GM10266 (cell line): ENCODE results near the gene FURIN.

Experiments
- DNase-seq: peaks from one replicate; pipeline ENCODE4 v3.0.0; 2012; ENCODE audit errors: extremely low spot score
- TF ChIP-seq, protein P1 (sequence below): IDR thresholded peaks from 2 replicates; pipeline ENCODE4 v1.5.1; 2012; ENCODE audit warnings: mild to moderate bottlenecking, low read depth; ENCODE audit not compliant: control insufficient read depth, insufficient read depth; ENCODE audit errors: missing control alignments

Gene FURIN

DNA sequence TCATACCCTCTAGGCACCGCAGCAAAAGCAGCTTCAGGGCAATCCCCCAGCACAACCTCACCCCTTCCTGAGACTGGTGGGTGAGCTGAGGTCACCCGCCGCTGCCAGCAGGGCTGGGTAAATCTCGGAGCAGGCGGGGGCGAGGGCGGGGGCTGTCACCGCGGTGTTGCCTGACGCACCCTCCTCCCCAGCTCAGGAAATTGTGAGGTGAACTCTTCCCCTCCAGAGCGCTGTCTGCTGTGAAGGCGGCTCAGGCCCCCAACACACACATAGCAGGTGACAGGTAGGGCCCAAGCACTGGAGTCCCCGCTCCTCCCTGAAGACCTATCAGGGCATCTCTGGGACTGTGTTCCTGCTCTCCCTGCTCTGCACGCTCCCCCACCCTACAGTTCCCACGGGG is 30.2 kb upstream of the FURIN start:
- TF ChIP-seq, protein P1, sequence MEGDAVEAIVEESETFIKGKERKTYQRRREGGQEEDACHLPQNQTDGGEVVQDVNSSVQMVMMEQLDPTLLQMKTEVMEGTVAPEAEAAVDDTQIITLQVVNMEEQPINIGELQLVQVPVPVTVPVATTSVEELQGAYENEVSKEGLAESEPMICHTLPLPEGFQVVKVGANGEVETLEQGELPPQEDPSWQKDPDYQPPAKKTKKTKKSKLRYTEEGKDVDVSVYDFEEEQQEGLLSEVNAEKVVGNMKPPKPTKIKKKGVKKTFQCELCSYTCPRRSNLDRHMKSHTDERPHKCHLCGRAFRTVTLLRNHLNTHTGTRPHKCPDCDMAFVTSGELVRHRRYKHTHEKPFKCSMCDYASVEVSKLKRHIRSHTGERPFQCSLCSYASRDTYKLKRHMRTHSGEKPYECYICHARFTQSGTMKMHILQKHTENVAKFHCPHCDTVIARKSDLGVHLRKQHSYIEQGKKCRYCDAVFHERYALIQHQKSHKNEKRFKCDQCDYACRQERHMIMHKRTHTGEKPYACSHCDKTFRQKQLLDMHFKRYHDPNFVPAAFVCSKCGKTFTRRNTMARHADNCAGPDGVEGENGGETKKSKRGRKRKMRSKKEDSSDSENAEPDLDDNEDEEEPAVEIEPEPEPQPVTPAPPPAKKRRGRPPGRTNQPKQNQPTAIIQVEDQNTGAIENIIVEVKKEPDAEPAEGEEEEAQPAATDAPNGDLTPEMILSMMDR, result no peak

DNA sequence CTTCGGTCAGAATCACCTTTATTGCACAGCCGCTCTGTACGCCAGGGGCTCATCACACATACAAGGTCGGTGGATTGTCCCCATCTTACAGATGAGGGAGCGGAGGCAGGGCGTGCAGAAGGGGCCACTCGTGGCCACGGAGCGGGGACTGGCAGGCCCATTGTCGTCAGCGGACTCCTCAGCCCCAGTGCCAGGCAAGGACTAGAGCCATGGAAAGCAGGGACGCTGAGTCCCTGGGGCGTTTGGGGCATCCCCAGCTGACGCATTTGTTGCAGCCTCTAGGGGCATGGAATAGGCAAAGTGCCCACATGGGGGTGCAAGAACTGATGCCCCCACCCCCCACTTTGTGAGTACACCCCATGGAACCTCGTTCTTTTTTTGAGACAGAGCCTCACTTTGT is 29.8 kb upstream of the FURIN start:
- TF ChIP-seq, protein P1, result no peak
- DNase-seq, result no peak

More for the DNA sequence above, 30.2 kb upstream of the FURIN start:
- DNase-seq, result no peak

GRCh38 chr15:90839187-90840071 is 29.0 kb upstream of the FURIN start:
- no peak for DNase-seq
- TF ChIP-seq, protein P1, result no peak

DNA sequence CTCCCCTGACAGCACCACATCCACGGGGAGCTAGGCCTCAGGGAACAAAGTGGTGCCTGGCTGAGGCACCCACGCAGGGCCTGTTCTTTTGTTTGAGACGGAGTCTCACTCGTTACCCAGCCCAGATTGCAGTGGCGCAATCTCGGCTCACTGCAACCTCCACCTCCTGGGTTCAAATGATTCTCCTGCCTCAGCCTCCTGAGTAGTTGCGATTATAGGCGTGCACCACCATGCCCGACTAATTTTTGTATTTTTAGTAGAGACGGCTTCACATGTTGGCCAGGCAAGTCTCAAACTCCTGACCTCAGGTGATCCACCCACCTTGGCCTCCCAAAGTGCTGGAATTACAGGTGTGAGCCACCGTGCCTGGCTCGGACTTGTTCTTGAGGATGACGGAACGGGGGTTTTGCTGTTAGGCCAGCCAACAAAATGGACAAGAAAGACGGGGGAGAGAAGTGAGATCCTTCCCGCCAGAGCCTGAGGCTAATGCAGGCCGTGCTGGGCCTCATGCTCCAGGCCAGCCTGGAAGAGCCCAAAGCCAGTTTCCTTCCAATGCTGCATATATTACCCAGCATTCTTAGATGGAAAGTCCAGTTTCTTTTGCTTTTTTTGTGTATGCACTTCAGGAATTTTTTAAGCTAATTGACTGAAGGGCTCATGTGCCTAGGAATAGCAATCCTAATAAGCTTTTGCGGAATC is 28.1 kb upstream of the FURIN start:
- TF ChIP-seq, protein P1, result no peak
- no peak for DNase-seq

- TF ChIP-seq, protein P1, result no peak
- no peak for DNase-seq
Measured at GRCh38 chr15:90840954-90841353, 27.4 kb upstream of the FURIN start.

DNA sequence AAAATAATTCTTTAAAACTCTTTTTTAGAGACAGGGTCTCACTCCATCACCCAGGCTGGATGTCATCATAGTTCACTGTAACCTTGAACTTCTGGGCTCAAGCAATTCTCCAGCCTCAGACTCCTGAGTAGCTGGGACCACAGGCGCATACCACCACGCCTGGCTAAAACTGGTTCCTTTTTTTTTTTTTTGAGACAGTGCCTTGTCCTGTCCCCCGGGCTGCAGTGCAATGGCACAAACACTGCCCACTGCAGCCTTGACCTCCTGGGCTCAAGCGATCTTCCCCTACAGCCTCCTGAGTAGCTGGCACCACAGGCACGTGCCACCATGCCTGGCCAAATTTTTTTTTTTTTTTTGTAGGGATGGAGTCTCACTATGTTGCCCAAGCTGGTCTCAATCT is 23.7 kb upstream of the FURIN start:
- TF ChIP-seq, protein P1, result no peak
- no peak for DNase-seq
